NCI-H1417 (cell line): ENCODE measurements around the gene GUCA2B.
A peak's percentile ranks its signal among the peaks of the same experiment; 100 is the strongest.

Experiments
- DNase-seq, 3 experiments: peaks; one replicate each; lab custom pipeline; 2025; lab: John Stamatoyannopoulos, UW

GUCA2B gene

GRCh38 chr1:42142894-42143675 is 10.1 kb upstream of the GUCA2B start:
- DNase-seq, result peak; percentile 50 to 83 (median 64)

GRCh38 chr1:42143896-42144710 is 9.1 kb upstream of the GUCA2B start:
- DNase-seq, result no peak

DNA sequence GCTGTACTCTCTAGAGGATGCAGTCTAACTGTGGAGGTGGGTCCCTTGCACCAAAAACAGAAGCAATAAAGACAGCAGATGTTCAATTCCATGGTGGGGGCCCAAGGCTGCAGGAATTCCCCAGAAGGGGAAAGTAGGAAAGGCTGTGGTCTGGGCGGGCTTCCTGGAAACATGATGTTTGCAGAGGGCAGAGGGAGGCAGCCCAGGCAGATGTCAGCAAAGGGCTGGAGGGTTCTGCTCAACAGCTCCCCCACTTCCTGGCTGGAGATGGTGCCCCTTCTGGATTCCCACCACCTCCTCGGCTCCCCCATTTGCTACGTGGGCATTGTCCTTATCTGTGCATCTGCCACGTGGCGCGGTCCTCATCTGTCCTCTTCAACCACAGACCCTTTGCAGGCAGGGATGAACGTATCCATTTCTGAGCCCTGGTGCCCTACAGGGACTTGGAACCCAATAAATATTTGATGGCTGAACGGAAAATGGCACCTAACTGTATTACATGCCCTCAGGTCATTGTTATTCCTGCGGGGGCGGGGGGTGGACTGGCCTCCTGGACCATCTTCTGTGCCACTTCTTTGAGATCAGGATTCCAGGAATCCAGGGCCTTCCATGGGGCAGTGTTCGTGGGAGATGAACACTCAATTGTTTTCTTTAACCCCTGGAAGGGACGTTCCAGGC is 8.4 kb upstream of the GUCA2B start:
- no peak for DNase-seq

DNA sequence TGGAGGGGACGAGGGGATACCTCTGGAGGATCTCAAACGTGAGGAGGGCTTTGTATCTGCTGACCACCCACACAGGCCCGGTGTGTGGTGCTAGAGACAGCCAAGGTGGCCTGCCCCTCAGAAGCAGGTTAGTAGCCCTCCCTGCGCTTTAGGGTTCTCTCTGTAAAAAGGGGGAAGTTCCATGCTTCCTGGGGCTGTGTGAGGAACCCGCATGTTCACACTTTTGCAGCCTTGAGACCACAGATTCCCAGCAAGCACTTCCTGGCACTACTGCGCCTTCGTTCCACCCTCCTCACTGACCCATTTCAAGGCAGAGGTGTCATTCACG is 7.9 kb upstream of the GUCA2B start:
- no peak for DNase-seq

DNA sequence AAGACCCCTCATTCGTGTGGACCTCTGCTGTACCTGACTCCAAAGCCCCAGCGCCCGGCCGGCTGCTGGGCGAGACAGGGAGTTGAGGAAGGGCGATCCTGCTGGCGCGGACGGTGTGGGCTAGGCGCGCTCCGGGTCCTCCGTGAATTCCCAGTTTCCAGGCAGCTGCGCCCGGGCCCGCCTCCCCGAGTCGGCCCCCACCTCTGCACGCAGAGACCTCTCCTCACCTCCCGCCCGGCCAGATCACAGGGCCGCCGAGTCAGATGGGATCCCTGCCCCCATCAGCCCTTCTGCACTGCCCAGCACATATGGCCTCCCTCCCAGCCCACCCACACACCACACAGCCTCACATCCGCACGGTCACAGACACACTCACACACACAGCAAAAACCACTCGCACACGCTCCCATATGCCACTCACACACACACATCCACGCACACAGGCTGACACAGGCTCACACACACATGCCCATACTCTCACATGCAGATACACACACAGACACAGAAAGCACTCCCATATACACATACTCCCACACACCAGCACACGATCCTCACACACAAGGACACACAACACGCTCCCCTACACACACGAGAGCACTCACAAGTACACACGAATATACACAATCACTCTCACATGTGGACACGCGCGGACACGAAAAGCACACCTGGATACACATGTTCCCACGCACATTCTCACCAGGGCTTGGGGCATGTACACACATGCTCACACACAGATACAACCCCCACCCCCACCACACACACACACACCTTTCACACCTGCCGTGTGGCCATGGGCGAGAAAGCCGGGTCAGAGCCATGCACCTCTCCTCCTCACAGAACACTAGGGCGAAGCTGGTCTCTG is 7.2 kb upstream of the GUCA2B start:
- no peak for DNase-seq

DNA sequence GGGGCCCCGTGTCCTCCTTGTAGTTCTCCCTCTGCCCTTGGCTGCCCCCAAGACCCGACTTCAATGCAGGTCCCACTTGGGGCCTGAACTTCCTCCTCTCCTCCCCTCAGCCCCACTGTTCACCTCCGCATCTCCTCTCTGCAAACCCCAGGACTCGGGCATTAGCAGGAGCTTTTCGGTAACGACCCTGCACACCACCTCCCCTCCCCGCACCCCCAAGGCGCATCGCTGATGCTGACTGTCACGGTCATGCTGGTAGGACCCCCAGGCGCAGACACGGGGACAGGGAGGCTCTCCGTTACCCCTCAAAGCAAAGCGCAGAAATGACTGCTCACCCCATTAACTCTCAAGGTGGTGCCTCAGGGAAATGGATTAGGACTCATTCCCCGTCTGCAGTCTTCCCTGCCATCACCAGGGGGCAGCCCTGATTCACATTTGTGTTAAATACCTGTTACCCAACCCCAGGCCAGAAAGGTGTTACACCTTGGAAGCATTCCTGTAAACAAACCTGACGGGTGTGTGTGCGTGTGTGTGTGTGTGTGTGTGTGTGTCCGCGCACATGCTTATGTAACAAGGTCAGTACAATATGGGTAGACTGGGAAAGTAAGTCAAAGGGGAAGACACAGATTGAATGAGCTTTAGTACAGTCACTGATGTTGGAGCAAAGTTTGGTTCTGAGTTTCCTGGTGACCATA is 6.4 kb upstream of the GUCA2B start:
- peak; percentile 63 to 87 (median 84) for DNase-seq

DNA sequence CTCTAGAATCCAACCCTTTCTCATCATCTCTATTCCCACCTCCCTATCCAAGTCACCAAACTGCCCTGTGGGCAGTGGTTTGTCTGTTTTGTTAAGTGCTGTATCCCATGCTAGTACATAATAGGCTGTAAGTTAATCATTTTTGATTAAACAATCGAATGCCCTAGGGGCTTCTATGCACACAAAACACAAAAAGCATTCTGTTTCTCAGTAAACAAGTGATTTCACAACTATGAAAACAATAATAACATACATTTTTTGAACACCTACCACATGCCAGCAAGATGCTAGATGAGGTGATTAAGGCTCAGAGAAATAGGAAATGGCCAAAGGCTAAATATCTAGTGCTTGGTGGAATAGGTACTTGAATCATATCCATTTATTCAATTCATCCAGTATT is 5.0 kb upstream of the GUCA2B start:
- no peak for DNase-seq

GRCh38 chr1:42150651-42151050 is 2.6 kb upstream of the GUCA2B start:
- DNase-seq, result no peak

DNA sequence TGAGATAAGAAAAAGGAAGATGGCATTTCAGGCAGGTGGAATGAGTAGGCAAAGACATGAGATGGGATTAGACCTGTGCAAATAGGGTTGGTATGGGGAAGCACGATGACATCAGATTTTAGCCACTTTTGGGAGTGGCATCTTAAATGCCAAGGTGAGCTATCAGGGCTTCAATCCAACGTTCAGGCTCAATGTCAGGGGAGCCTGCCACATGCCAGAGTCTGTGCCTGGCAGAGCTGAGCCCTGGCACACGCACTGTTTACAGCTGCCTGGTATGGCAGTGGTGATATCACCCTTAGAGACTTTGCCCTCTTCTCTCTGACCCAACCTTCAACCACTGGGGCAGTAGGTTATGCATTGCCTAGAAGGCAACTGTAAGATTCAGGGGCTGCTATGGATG is 1.1 kb upstream of the GUCA2B start:
- no peak for DNase-seq

- no peak for DNase-seq
These were observed 414 bp downstream of the GUCA2B start for GRCh38 chr1:42153624-42154023.

GRCh38 chr1:42154685-42155084 is 1.5 kb downstream of the GUCA2B start:
- no peak for DNase-seq

DNA sequence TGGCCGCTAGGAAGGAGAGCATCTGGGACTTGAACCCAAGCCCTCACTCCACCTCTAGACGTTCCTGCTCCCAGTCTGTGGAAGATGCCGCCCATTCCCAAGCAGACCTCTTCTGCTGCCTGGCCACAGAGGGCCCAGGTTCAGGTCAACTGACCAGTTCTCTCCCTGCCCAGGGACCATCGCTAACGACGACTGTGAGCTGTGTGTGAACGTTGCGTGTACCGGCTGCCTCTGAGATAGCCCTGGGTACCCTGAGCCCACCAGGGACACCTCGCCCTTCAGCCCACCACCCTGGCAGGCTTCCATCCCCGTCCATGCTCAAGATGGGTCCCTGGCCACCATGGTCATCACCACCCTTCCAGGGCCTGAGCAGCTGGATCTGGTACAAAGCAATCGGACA is 2.2 kb downstream of the GUCA2B start:
- DNase-seq, result no peak

DNA sequence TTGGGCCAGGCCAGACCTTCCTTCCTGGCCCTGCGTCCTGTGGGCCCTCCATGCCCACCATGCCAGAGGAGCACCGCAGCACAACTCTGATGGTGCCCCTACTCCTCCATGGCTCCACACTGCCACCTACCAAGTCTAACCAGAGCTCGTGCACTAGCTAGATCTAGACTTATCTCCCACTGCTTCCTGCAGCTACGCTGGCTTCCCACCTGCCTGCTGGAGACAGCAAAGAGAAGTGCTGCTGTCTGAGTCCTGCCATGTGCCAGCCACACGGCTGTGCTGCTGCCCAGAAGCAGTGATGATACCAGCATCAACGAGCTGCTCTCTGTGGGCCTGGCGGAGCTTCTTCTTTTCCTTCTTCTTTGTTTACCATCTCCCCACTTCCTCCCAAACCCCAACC is 4.5 kb downstream of the GUCA2B start:
- DNase-seq, result no peak

DNA sequence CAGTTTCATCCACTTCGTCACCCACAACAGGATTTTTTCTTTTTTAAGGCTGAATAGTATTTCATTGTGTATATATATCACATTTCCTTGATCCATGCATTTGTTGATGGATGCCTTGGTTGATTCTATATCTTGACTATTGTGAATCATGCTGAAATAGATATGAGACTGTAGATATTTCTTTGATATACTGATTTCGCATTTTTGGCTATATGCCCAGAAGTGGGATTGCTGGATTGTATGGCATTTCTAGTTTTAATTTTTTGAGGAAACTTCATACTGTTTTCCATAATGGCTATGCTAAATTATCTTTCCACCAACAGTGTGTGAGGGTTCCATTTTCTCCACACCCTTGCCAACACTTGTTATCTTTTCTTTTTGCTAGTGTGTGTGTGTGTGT is 5.0 kb downstream of the GUCA2B start:
- DNase-seq, result no peak

DNA sequence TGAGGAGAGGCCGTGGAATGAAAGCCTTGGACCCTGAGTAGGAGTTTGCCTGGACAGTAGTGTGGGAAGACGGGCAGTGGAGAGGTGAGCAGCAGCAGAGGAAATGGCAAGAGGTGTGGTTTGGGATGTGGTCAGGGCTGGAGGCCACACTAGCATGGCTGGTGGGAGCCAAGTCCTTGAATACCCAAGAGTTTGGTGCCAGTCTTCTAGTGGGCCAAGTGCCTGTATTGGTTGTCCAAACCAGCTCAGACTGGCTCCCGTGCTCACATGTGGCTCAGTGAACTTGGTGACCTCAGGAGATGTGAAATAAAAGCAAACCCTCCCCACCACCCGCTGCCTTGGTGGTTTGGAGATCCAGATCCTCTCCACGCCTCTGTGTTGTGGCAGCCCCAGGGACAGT is 9.0 kb downstream of the GUCA2B start:
- no peak for DNase-seq

DNA sequence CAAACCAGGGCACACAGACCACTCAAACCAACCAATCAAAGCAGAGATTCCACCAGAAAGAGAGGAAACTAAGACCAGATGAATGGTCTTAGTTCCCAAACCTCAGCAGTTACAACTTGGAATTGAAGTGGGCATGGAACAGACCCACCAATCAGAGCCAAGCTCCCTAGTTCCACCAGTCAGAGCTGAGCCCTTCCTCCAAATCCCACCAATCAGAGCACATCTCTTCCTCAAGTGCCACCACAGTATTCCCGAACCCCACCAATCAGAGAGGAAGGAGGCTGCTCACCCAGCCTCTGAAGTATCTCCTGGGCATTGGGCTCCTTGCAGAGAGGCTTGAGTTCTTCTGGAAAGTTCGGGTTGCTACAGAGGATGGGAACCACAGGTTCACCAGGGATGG is 9.9 kb downstream of the GUCA2B start:
- no peak for DNase-seq

GRCh38 chr1:42163536-42164503 is 10.6 kb downstream of the GUCA2B start:
- DNase-seq, result no peak

GRCh38 chr1:42164551-42165420 is 11.6 kb downstream of the GUCA2B start, which contains the start of gene GUCA2A:
GUCA2A (minus strand) TSS chr1:42164745; CDS start chr1:42164712, 33 bp downstream.
- DNase-seq, result no peak
